ENCODE results near the gene HDDC2.

DNA sequence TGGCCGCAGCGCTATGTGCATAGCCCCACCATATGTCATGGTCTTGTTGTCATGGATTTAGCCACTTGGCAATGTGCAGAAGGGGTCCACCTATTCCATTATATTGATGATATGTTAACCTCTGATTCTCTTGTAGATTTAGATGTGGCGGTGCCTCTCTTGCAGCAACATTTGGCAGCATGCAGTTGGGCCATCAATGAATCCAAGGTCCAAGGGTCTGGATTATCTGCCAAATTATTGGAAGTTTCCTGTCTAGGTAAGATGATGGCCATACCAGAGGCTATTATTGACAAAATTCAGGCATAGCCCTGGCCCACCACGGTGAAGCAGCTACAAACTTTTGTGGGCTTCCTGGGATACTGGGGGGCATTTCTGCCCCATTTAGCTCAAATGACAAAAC lies 31.4 kb downstream of the HDDC2 start:
- TF ChIP-seq, protein P1, sequence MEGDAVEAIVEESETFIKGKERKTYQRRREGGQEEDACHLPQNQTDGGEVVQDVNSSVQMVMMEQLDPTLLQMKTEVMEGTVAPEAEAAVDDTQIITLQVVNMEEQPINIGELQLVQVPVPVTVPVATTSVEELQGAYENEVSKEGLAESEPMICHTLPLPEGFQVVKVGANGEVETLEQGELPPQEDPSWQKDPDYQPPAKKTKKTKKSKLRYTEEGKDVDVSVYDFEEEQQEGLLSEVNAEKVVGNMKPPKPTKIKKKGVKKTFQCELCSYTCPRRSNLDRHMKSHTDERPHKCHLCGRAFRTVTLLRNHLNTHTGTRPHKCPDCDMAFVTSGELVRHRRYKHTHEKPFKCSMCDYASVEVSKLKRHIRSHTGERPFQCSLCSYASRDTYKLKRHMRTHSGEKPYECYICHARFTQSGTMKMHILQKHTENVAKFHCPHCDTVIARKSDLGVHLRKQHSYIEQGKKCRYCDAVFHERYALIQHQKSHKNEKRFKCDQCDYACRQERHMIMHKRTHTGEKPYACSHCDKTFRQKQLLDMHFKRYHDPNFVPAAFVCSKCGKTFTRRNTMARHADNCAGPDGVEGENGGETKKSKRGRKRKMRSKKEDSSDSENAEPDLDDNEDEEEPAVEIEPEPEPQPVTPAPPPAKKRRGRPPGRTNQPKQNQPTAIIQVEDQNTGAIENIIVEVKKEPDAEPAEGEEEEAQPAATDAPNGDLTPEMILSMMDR (IDR thresholded peaks at IDR 0.05; ENCODE audit: low read depth, low read length, poor library complexity, severe bottlenecking): no peak
- TF ChIP-seq EZH2phosphoT487 (IDR thresholded peaks at IDR 0.05; ENCODE audit: borderline replicate concordance, low read length): no peak
